IPS-18c (cell line): ENCODE data around the gene RAB20.
"Not testable (repeated sequence)": the region's sequence is repeated elsewhere in the genome, so short reads cannot be mapped to it uniquely, and the experiment has no call there.

Experiments used
- H3K4me3 ChIP-seq: 2 replicates; pipeline ENCODE4 v1.7.0; 2013; ENCODE audit warnings: low read depth, mild to moderate bottlenecking, low read length, moderate library complexity; ENCODE audit not compliant: insufficient read depth
- H3K9me3 ChIP-seq: one replicate; pipeline ENCODE4 v1.6.1; 2013; ENCODE audit warnings: mild to moderate bottlenecking, low read length, moderate library complexity; ENCODE audit not compliant: control insufficient read depth, insufficient read depth

Gene RAB20

DNA sequence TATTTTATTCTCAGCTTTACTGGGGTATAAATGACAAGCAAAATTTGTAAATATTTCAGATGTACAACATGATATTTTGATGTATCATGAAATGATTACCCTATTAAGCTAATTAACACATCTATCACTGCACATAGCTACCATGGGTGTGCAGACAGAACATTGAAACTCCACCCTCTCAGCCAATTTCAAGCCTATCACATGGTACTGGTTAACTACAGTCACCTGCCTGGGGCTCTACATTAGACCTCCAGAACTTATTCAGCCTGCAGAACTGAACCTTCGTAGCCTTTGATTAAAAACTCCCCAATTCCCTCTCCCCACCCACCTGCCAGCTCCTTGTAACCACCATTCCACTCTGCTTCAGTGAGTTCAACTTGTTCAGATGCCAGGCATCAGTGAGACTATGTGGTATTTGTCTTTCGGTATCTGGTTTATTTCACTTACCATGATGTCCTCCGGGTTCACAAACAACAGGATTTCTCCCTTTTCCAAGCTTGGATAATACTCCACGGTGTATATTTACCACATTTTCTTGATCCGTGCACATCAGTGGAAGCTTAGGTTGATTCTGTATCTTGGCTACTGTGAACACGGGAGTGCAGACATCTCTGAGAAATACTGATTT lies 19.2 kb downstream of the RAB20 start:
- H3K4me3 ChIP-seq = no peak overlapping the region
- no peaks in the 10 kb centered on the region for H3K9me3 ChIP-seq

DNA sequence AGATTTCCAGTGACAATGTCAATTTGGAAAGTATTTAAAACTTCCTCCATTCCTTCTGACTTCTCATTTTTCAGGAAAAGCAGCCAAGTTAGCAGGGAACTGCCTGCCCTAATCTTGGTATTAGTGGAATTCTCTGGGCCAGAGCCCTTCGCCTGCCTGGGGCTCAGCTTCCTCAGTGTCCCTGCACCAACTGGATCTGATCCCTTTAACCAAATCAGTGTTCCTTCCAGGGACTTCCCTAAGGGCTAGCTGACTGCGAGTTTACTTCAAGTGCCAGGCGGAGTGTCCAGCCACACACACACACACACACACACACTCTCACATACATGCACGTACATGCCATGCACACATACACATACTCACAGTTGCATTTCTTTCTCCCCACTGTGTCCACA lies 20.0 kb downstream of the RAB20 start:
- H3K9me3 ChIP-seq = no peaks in the 10 kb centered on the region
- H3K4me3 ChIP-seq = no peak overlapping the region

DNA sequence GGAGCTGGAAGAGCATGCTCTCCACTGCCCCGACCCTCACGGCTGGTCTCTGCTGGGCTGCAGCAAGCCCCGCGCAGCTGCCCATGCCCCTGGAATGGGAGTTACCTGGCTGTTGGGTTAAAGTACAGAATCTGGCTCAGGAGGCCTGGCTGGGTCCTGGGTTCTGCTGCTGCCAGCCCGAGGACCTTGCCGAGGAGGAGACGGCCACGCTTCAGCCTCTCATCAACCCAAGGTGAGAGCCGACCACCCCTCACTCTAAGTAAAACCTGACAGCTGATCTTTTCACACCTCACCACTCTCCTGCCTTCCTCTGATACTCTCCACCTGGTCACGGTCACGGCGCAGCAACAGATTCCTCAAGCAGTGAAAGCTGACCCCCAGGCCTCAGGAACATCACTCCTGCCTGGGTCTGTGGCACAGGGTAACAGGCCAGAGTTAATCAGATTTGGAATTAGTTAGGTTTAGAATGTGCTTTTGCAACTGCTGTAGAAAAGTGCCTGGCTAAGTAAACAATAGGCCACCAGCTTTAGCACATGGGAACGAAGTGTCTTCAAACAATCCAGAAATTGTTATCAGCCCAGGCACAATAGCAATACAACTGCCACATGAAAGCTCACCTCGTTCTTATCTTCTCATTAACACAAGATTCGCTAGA lies 20.5 kb downstream of the RAB20 start:
- Histone ChIP-seq H3K4me3 (no peak overlapping the region), H3K9me3 (no peaks in the 10 kb centered on the region)

DNA sequence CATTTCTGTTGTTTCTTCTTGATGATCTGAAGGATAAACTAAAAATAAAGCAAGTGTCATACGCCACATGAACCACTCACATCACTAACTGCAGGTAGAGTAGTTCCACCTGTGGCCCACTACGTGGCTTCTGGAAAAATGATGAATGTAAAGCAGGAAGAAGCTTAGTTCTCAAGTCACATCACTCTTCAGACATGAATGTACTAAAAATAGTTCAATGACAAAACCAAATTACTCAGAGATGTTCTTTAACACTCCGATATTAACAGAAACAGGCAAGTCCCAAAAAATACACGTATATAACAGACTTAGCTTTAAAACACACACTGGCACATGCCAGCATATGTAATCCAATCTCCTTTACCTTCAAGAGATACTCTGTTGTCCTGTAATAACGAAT lies 21.6 kb downstream of the RAB20 start:
- Histone ChIP-seq H3K4me3 (no peak overlapping the region), H3K9me3 (no peaks in the 10 kb centered on the region)

DNA sequence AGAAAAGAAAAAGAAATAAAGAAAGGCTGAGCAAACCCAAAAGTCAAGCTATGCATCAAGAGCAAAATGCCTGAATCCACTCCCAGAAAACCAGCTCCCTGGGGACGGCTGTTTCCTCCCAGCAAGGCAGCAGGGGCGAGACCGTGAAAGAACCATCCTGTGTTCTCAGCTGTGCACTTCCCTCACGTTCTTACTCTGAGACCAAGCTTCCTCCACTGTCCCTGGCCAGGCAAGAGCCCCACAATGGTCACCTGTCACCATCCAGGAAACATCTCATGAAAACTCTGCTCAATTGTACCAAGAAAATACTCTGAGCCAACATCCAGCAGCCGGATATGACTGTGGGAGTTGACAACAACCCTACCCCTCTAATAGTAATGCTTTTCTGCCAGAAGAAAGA lies 22.9 kb downstream of the RAB20 start:
- H3K4me3 ChIP-seq = no peak overlapping the region
- no peaks in the 10 kb centered on the region for H3K9me3 ChIP-seq

DNA sequence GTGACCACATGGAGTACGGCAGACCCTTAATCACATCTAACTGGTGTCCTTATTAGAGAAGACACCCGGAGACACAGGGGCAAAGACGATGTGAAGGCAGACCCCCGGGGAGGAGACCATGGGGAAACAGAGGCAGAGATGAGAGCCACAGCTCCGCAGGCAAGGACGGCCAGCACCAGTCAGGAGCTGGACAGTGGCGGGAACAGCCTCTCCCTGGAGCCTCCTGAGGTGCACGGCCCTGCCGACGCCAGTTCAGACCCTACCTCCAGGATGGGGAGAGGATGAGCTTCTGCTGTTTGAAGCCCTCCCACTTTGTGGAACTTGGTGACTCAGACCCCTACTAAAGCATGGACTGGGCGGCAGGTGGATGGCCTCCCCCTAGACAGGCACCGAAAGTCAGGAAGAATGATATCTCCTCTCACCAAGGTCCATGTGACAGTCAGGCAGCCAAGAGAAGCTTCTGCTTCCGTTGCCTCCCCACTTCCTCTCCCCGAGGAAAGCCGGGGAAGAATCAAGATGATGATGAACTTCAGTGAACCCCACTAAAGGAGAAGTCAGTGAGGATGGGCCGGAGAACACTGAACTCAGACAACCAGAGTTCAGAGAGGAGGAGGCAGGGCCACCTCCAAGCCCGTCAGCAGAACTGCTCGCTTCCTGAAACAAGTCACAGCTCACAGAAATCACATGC lies 25.4 kb downstream of the RAB20 start:
- no peaks in the 10 kb centered on the region for H3K9me3 ChIP-seq
- no peak overlapping the region for H3K4me3 ChIP-seq

DNA sequence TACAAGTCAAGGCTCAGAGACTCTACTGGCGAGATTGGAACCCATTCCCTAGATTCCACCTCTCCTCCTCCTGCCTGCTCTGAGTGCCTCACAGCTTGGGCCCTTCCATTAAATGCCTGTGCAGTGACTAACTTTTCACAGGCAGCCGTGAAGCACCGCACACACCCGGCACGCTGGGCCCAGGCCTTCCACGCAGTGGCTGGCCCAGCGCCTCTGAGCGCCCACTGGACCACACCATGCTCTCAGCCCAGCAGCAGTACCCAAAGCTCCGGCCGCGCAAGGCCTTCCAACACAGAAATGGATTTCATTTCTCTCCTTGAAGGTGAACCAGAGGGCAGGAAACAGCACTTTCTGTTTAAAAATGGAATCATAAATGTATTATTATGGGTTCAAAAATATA lies 26.0 kb downstream of the RAB20 start:
- Histone ChIP-seq H3K9me3 (no peaks in the 10 kb centered on the region), H3K4me3 (no peak overlapping the region)

DNA sequence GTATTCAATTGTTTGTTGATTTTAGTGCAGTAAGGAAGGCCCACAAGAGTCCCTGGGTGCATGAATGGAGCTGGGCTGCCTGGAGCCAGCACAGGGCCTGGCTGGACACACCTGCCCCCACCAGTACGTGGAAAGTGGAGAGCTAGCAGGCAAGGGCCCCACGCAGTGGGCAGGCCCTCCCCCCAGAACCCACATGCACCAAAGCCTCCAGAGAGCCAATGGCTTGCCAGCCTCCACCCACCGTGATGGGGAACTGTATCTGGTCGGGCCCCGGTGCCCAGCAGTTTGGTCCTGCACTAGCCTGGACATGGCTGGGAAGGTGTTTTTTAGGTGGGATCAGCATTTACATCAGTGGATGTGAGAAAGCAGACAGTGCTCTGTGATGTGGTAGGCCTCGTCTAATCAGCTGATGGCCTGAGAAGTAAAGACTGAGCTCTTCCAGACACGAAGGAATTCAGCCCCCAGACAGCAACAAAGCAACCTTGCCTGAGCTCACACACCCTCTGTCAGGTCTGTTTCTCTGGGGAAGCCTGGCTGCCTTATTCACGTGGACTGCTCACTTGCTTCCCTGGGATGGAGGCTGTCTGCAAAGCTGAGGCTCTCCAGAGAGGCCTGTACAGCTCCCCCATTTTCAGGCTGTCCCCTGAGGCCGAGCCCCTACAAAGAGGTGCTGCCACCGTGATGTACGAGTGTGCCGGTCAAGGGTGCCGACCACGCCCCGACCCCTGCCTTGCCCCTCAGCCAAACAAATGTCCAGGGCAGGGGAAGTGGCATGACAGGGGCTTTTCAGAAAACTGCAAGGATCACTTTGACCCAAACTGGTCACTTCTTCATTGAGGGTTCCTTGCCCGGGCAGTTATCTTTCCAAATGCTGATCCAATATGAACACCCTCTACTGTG lies 27.5 kb downstream of the RAB20 start:
- no peak overlapping the region for H3K4me3 ChIP-seq

DNA sequence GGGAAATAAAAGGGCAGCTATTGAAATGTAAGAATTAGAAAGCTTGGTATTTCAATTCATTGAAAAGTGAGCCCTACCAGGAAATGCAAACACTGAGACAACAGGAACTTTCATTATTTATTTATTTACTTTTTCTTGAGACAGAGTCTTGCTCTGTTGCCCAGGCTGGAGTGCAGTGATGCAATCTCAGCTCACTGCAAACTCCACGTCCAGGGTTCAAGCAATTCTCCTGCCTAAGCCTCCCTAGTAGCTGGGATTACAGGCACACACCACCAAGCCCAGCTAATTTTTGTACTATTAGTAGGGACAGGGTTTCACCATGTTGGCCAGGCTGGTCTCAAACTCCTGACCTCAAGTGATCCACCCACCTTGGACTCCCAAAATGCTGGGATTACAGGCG lies 29.3 kb downstream of the RAB20 start:
- not testable (repeated sequence) for H3K9me3 ChIP-seq, H3K4me3 ChIP-seq

More for the DNA sequence above, 27.5 kb downstream of the RAB20 start:
- peaks cover 2% of the 10 kb centered on the region for H3K9me3 ChIP-seq

DNA sequence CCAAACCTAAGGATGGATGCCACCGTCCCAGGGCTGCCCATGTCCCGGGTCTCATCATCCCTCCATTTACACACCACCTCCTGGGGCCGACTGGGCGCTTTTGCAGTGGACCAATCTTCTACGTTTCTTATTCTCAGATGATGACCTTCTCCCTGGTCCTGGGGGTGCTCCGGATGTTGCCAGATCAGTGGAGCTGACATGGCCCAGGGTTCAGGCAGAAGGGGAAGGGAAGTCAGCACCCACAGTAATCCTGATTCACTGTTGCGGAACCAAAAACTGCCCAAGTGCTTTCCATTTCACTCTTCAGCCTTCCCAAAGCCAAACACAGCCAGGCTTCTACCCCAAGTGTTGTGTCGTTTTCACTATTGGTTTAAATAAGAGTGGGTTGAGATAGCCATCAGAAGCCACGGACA lies 29.8 kb downstream of the RAB20 start:
- Histone ChIP-seq H3K4me3 (no peak overlapping the region), H3K9me3 (peaks cover 2% of the 10 kb centered on the region)

DNA sequence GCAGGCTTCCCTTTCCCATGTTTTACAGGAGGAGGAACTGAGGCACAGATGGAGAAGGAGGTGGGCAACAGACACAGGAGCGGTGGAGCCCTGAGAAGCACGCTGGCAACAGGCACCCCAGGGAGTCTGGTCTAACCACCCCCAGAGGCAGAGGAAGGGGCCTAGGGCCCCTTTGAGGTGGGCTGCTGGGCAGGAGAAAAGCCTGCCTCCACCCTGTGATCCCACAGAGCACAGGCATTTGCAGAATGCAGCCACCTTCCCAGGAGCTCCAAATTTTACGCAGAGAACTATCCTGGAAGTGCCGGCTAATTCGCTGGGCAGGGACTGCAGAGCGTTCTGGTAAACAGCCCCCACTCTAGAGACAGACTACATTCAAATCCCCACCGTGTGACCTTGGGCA lies 30.4 kb downstream of the RAB20 start:
- no peak overlapping the region; the same call in 1 of the 2 replicates for H3K4me3 ChIP-seq
- H3K9me3 ChIP-seq = peaks cover 2% of the 10 kb centered on the region

DNA sequence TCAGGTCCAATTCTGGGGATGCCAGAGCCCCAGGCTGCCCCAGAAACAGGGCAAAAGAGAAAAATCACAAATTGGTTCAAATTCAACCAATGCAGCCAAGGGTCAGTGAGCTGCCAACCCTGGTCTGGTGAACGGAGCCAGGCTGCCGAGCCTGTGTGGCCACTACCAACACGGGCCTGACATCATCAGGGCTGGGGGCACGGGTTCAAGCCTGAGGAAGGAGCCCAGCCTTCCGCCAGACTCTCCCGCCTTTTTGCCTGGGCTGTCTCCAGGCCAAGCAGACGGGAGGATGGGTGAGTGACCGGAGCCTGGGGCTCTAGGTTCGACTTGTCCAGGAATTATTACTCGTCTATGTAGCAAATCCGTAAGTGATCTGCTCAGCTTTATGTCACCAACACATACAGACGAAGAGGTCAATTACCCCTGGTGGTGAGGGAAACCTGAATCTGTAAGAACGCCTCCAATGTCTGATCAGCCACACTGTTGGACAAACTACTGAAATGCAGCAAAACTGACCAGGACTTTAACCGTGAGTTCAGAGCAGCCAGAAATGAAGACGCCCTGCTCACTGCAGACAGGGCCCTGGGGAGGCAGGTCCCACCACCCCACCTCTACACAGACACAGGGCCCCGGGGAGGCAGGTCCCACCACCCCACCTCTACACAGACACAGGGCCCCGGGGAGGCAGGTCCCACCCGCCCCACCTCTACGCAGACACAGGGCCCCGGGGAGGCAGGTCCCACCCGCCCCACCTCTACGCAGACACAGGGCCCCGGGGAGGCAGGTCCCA lies 31.8 kb downstream of the RAB20 start:
- Histone ChIP-seq H3K9me3 (peaks cover 2% of the 10 kb centered on the region), H3K4me3 (no peak overlapping the region)

DNA sequence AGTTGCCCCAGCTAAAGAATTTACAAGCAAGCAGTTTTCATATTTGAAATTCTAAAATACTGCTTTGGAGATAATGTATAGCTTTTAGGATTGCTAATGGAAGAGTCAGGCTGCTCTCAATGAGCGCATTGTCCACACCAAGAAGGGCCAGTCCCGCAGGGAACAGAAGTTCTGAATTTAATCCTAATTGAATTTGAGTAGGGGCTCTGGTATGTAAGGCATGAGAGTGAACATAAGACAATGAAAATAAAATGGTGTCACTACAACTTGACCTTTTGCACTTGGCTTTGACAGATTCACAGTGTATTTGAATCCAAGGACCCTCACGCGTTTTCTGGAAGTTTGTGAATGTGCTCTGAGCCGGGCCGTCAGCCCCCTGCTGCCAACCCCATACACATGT lies 32.6 kb downstream of the RAB20 start:
- H3K4me3 ChIP-seq = no peak overlapping the region
- peaks cover 2% of the 10 kb centered on the region for H3K9me3 ChIP-seq

DNA sequence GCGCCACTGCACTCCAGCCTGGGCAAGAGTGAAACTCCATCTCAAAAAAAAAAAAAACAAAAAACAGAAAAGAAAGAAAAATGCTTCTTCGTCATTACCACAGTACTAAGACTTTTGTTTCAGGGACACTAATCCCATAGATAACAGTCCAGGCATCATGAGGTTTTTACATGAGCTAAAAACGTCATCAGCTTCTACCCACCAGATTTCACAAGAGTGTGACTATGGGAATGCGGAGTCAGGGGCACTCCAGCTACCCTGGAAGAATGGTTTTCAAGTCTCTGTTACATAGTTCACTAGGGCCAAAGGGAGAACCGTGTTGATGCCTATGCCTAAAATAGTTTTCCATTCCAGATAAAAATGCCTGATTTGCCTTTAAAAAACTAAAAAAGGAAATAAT lies 33.2 kb downstream of the RAB20 start:
- no peak overlapping the region for H3K4me3 ChIP-seq
- peaks cover 2% of the 10 kb centered on the region for H3K9me3 ChIP-seq

DNA sequence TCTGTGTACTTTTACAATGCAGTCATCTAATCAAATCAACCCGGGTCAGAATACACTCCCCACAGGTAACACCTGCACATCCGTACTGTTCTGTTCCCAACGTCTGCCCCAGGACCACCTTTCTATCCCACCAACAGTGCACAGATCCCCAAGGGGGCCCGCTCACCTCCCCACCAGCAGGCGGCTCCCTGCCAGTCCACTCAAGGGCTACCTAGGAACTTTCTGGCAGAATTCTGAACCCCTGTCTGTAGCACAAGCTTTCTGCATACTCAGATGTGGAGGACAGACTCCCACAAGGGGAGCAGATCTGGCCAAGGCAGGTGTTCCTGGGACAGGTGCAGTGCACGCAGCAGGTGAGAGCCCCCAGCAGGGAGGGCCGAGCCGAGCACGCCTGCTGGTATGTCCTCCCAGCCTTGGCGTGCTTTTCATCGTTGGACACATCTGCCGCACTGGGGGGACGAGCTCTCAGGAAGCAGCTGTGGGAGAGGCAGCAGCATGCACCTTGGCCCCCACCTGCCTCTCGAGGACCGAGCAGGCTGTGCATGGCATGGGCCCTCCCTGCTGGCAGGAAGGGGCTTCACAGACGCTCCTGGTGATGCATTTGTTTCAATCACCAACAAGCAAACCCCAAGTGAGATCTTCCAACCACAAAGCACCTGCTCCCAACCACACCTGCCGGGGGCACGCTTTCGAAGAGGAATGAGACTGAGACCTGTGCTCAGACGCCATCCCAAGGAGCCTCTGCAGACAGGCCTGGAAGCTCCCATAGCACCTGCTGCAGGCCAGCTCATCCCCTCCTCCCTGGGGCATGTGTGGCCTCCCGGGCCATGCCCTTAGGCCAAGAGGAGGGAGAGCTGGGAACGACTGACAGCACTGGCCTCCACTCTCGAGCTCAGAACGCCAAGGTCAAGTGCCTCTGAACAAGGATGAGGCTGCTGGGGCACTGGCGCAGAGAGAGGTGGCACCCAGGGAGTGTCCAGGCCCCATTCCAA lies 35.9 kb downstream of the RAB20 start:
- H3K9me3 ChIP-seq = peaks cover 2% of the 10 kb centered on the region
- no peak overlapping the region; the same call in 1 of the 2 replicates for H3K4me3 ChIP-seq
